HepG2 (cell line): ENCODE results near the gene LIPC. TPM values are rescaled to one million over a fixed set of nuclear protein-coding genes. Genes with fewer than 3 reads are reported as not detected.

Experiments
- ATAC-seq: fragments of 200-7000 bp; cut with Tn5 transposase; 3 replicates; pipeline ENCODE4 v1.9.1; 2020; ENCODE audit warnings: mild to moderate bottlenecking, moderate library complexity
- BruUV-seq: library from RNA; stranded (reverse); fragments of 400-500 nt; replicated peaks from 2 replicates; lab custom pipeline; 2021; lab: Mats Ljungman, UMichigan
- CTCF ChIA-PET: fragments of 300-600 bp; formaldehyde crosslinking; extraction: SDS; loops from one replicate; lab custom pipeline; 2021; ENCODE audit warnings: low total read pairs, inconsistent platforms, low intra/inter-chr PET ratio; lab: Yijun Ruan, JAX
- POLR2A ChIA-PET: fragments of 350-600 bp; sonication (Branson Sonifier 250); formaldehyde crosslinking; loops from one replicate; lab custom pipeline; 2020; ENCODE audit warnings: antibody characterized with exemption, inconsistent platforms; lab: Yijun Ruan, JAX
- DNase-seq: peaks from one replicate; pipeline ENCODE4 v3.0.0-alpha.2; 2015; ENCODE audit warnings: low spot score
- FAIRE-seq: peaks from 3 replicates; lab custom pipeline; 2011; peaks lifted over from hg19 to GRCh38; lab: Jason Lieb, UNC
- H2AFZ ChIP-seq: one replicate; pipeline ENCODE4 v1.6.1; 2011; ENCODE audit warnings: low read length, inconsistent platforms
- H3K27ac ChIP-seq: fragments of 300-600 bp; 3 replicates; pipeline ENCODE4 v1.8.0; 2011; ENCODE audit warnings: mixed run types, mild to moderate bottlenecking, mixed read lengths, low read length, inconsistent platforms; ENCODE audit not compliant: insufficient read depth; ENCODE audit errors: extremely low read length
- H3K27me3 ChIP-seq, 2 experiments: fragments of 200-600 bp in 1 of 2; 2 replicates in 1 of 2; 3 replicates in 1 of 2; pipeline versions ENCODE4 v1.6.0 to v1.8.0; 2011; ENCODE audit warnings: low read length in 2 of 2, mild to moderate bottlenecking in 2 of 2, moderate library complexity in 2 of 2, inconsistent platforms in 1 of 2; ENCODE audit not compliant: insufficient read depth in 2 of 2, control insufficient read depth in 1 of 2
- H3K36me3 ChIP-seq, 2 experiments: fragments of 200-600 bp in 1 of 2; replicated peaks in 1 of 2; 2 replicates in 1 of 2; 3 replicates in 1 of 2; pipeline versions ENCODE4 v1.5.1 to v1.8.0; 2011; ENCODE audit warnings: low read length in 2 of 2, inconsistent platforms in 1 of 2; ENCODE audit not compliant: insufficient read depth in 2 of 2, control insufficient read depth in 1 of 2
- H3K4me1 ChIP-seq: 2 replicates; pipeline ENCODE4 v1.5.1; 2012; ENCODE audit warnings: low read length, inconsistent platforms; ENCODE audit not compliant: insufficient read depth
- H3K4me2 ChIP-seq: 2 replicates; pipeline ENCODE4 v1.6.0; 2011; ENCODE audit warnings: low read depth, low read length, inconsistent platforms
- H3K4me3 ChIP-seq, 3 experiments: fragments of 200-600 bp in 1 of 3; sonication (generic), shearing (Covaris generic) in 1 of 3; replicated peaks in 1 of 3; 2 replicates each; pipeline ENCODE4 v1.5.1; 2011 to 2016; ENCODE audit warnings: low read length in 3 of 3, inconsistent platforms in 2 of 3, low read depth in 2 of 3, mild to moderate bottlenecking in 2 of 3, control low read depth in 1 of 3, mixed read lengths in 1 of 3; ENCODE audit not compliant: insufficient read depth in 1 of 3
- H3K79me2 ChIP-seq: one replicate; pipeline ENCODE4 v1.6.1; 2011; ENCODE audit warnings: low read length, inconsistent platforms; ENCODE audit not compliant: insufficient read depth
- H3K9ac ChIP-seq: 2 replicates; pipeline ENCODE4 v1.6.0; 2011; ENCODE audit warnings: mild to moderate bottlenecking, low read depth, low read length, inconsistent platforms; ENCODE audit not compliant: insufficient read depth
- H3K9me3 ChIP-seq: 2 replicates; pipeline ENCODE4 v1.5.1; 2012; ENCODE audit warnings: mild to moderate bottlenecking, low read length
- H4K20me1 ChIP-seq: 2 replicates; pipeline ENCODE4 v1.6.0; 2011; ENCODE audit warnings: inconsistent platforms, mild to moderate bottlenecking, low read length, moderate library complexity; ENCODE audit not compliant: insufficient read depth
- IKZF1 ChIP-seq: fragments of 450-650 bp; IDR thresholded peaks from 2 replicates; pipeline ENCODE4 v1.7.1; 2016
- SALL2 ChIP-seq: sonication (generic); formaldehyde crosslinking; IDR thresholded peaks from 2 replicates; pipeline ENCODE4 v1.8.1; 2023; ENCODE audit warnings: mild to moderate bottlenecking, missing genetic modification reagents, inconsistent platforms
- SRSF1 ChIP-seq: fragments of 200-400 bp; formaldehyde crosslinking; optimal IDR thresholded peaks from 2 replicates; pipeline ENCODE3; 2017; ENCODE audit warnings: mild to moderate bottlenecking, low read depth, low read length, moderate library complexity
- STAT5B ChIP-seq: sonication (generic); formaldehyde crosslinking; IDR thresholded peaks from 2 replicates; pipeline ENCODE4 v1.4.0; 2020; ENCODE audit warnings: missing genetic modification reagents
- TARDBP ChIP-seq: sonication (generic); formaldehyde crosslinking; IDR thresholded peaks from 2 replicates; pipeline ENCODE4 v1.8.0; 2022; ENCODE audit warnings: mild to moderate bottlenecking, missing genetic modification reagents
- ZNF232 ChIP-seq: sonication (generic); formaldehyde crosslinking; IDR thresholded peaks from 2 replicates; pipeline ENCODE4 v1.4.0; 2020; ENCODE audit warnings: missing genetic modification reagents, borderline replicate concordance
- ZNF253 ChIP-seq: sonication (generic); formaldehyde crosslinking; IDR thresholded peaks from 2 replicates; pipeline ENCODE4 v1.8.0; 2022; ENCODE audit warnings: mild to moderate bottlenecking, missing genetic modification reagents, borderline replicate concordance
- ZNF510 ChIP-seq: sonication (generic); formaldehyde crosslinking; IDR thresholded peaks from 2 replicates; pipeline ENCODE4 v1.4.0; 2020; ENCODE audit warnings: low read depth, mild to moderate bottlenecking, missing genetic modification reagents
- ZNF572 ChIP-seq: sonication (generic); formaldehyde crosslinking; IDR thresholded peaks from 2 replicates; pipeline ENCODE4 v1.5.1; 2020; ENCODE audit warnings: mild to moderate bottlenecking, missing genetic modification reagents
- ZNF75D ChIP-seq: sonication (generic); formaldehyde crosslinking; IDR thresholded peaks from 2 replicates; pipeline ENCODE4 v1.8.1; 2023; ENCODE audit warnings: missing genetic modification reagents, mild to moderate bottlenecking, borderline replicate concordance
- WGBS: methylation state at CpG from one replicate; pipeline ENCODE4 v1.1.6; 2017; ENCODE audit warnings: low lambda C conversion rate; 5-methylcytosine and 5-hydroxymethylcytosine counted together
- in situ Hi-C: cut with HindIII; loops from 2 replicates; pipeline ENCODE4 v1.10.0; 2017; ENCODE audit warnings: low pct_unique_long_range_greater_than_20kb; ENCODE audit not compliant: extremely low pct_ligation_motif_present
- intact Hi-C: fragments of 100-400 bp; cut with micrococcal nuclease; formaldehyde crosslinking; loops from one replicate; pipeline ENCODE4 v1.10.0; 2022; ENCODE audit not compliant: unreplicated experiment
- polyA plus RNA-seq, 8 experiments: library from polyadenylated mRNA; depleted of rRNA in 3 of 8; stranded (reverse) in 7 of 8; unstranded in 1 of 8; fragments of >200 nt; fragmentation: Illumina TruSeq in 4 of 8; extraction: Trizol in 4 of 8; gene quantifications; 2 replicates each; pipeline versions ENCODE4 v1.2.1 to v1.2.3, GENCODE V29; 2011 to 2016; ENCODE audit warnings: low read depth in 4 of 8, missing spikeins in 1 of 8, mixed read lengths in 1 of 8; ENCODE audit not compliant: insufficient read depth in 1 of 8
- total RNA-seq, 5 experiments: library from RNA; depleted of rRNA; stranded (reverse); fragments of >200 nt; fragmentation: Illumina TruSeq; extraction: Trizol; gene quantifications; 2 replicates each; pipeline ENCODE4 v1.2.3, GENCODE V29; 2016; ENCODE audit warnings: low read depth in 1 of 5

Gene LIPC
- total and polyA plus RNA-seq, 2 of the 13 experiments (the other 11 are each of a cell fraction or from before 2014, with no cell fraction given): 26.0 to 38.0 TPM

DNA sequence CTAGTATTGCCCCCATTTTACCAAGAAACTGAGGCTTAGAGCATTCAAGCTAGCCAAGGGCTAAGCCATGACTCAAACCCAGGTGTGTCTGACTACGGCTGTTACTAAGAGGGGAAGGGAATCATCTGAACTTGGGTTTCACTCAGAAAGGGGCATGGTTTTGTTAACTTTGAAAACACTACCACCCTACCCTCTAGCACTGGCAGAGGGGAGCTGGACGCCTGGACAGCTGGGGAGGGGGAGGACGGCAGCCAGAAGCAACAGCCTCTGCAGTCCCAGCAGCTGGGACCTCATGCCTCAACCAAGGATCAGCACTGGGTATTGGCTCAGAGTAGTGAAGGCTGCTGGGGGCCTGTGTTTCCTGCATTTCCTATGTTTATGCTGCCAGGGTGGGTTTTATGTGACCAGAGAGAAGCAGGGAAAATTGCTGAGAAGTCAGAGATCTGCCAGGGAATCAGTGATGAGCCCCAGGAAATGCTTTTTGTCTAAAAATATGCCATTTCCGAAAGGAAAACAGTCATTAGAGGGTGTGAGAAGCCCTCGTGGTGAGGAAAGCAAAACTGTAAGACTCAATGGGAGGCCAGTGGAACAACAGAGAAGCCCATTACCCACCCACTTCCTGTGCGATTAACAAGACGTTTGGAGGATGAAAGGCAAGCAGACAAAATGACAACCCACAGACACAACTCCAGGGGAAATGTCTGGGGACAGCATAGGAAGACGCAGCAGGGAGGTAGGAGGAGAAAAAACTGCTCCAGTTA lies 41.2 kb downstream of the LIPC start:
- H3K9ac ChIP-seq: no peak overlapping the region
- DNase-seq: no peak
- WGBS: 90% methylated on average over 8 of the region's 8 CpGs
- no peak for FAIRE-seq
- POLR2A ChIA-PET: no interaction called here
- in situ Hi-C loops: loop anchor here (5.0 to 10.0 kb wide), 2 partner anchors 52 to 74 kb away; no protein-coding TSS in a partner anchor
- H3K36me3 ChIP-seq: no peaks in the 10 kb centered on the region
- CTCF ChIA-PET: no interaction called here
- no peaks in the 10 kb centered on the region for H3K9me3 ChIP-seq
- H3K4me3 ChIP-seq: no peak overlapping the region
- H3K4me1 ChIP-seq: peaks cover 94% of the 10 kb centered on the region
- no TSS peak for BruUV-seq
- H2AFZ ChIP-seq: no peak overlapping the region
- H3K4me2 ChIP-seq: no peak overlapping the region
- intact Hi-C loops: no loop called here
- no peaks in the 10 kb centered on the region for H4K20me1 ChIP-seq
- H3K27ac ChIP-seq: no peak overlapping the region
- no peak for TF ChIP-seq ZNF572 (CRISPR knock-in tag)
- no peak for TF ChIP-seq IKZF1
- TF ChIP-seq ZNF232 (CRISPR knock-in tag): no peak
- no peak for TF ChIP-seq SALL2
- no peak for TF ChIP-seq ZNF510 (CRISPR knock-in tag)
- no peak for TF ChIP-seq TARDBP (CRISPR knock-in tag)
- TF ChIP-seq ZNF75D: no peak
- no peak for TF ChIP-seq ZNF253
- TF ChIP-seq STAT5B: no peak
- TF ChIP-seq SRSF1: no peak
- ATAC-seq: no peak
- H3K27me3 ChIP-seq: no peaks in the 10 kb centered on the region
- no peaks in the 10 kb centered on the region for H3K79me2 ChIP-seq
